Chondrocyte (in vitro differentiated cells): ENCODE data around the gene CCDC88A. TPM values are rescaled to one million over a fixed set of nuclear protein-coding genes. Genes with fewer than 3 reads are reported as not detected.

ENCODE experiments used
- DNase-seq: peaks from one replicate; pipeline ENCODE4 v3.0.0; 2021; ENCODE audit warnings: mixed read lengths, low spot score
- H3K27ac Mint-ChIP-seq: one replicate; pipeline ENCODE4 v1.8.0; 2021; ENCODE audit warnings: mild to moderate bottlenecking, moderate library complexity, mixed read lengths; ENCODE audit not compliant: unreplicated experiment
- H3K27me3 Mint-ChIP-seq: 2 replicates; pipeline ENCODE4 v1.8.0; 2021; ENCODE audit warnings: low read depth, mixed read lengths
- H3K36me3 Mint-ChIP-seq: 2 replicates; pipeline ENCODE4 v1.8.0; 2021; ENCODE audit warnings: low read depth, mixed read lengths
- H3K4me1 Mint-ChIP-seq: 2 replicates; pipeline ENCODE4 v1.8.0; 2021; ENCODE audit warnings: low read depth, mild to moderate bottlenecking, mixed read lengths
- H3K4me3 Mint-ChIP-seq: one replicate; pipeline ENCODE4 v1.8.0; 2021; ENCODE audit warnings: mild to moderate bottlenecking, moderate library complexity, mixed read lengths; ENCODE audit not compliant: unreplicated experiment
- H3K9me3 Mint-ChIP-seq: 2 replicates; pipeline ENCODE4 v1.8.0; 2021; ENCODE audit warnings: low read depth, mixed read lengths
- total RNA-seq: library from RNA; stranded (reverse); gene quantifications from 3 replicates; pipeline ENCODE4 v1.2.1, GENCODE V29; 2021
- TF ChIP-seq, protein P1 (sequence below): fragments of 200-600 bp; sonication (generic); IDR thresholded peaks from 2 replicates; pipeline ENCODE4 v1.5.0; 2021; ENCODE audit warnings: antibody characterized with exemption, mild to moderate bottlenecking, moderate library complexity

Gene CCDC88A
- total RNA-seq, 1 donor from 2014 or later = 52.1 TPM

DNA sequence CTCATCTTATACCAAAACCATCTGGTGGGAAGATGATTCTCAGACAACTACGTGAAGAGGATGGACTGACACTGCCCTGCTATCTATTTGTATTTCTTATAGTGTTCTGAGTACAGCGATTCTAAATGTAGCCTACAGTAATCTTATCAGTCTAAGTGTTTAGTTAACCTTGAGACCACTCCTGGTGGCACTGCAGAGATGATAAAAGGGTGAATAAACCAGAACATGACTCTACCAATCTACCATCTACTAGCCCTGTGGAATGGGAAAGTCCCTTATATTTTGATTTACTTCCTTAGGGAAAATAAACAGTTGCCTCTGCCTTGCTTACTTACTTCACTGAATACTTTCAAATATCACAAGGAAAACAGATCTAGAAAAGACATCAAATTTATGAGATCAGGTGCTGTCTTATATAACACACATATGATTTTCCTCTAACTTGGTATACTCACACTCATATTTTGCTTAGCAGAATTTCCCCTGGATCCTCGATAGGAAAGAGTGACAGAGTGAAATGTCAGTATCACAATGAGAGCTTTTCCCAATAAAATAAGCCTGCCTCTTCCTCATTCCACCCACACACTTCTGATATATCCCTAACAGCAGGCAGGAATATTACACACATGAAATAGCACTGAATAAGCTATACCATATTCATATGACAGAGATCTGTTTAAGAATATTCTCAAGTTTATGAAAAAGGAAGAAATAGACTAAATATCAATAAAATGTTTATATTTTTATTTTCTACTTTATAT is 92.0 kb downstream of the CCDC88A start:
- H3K4me3 Mint-ChIP-seq = no peak overlapping the region
- peaks cover 25% of the 10 kb centered on the region for H3K36me3 Mint-ChIP-seq
- H3K9me3 Mint-ChIP-seq = peaks cover 6% of the 10 kb centered on the region
- no peaks in the 10 kb centered on the region for H3K27me3 Mint-ChIP-seq
- no peaks in the 10 kb centered on the region for H3K4me1 Mint-ChIP-seq
- TF ChIP-seq, protein P1, sequence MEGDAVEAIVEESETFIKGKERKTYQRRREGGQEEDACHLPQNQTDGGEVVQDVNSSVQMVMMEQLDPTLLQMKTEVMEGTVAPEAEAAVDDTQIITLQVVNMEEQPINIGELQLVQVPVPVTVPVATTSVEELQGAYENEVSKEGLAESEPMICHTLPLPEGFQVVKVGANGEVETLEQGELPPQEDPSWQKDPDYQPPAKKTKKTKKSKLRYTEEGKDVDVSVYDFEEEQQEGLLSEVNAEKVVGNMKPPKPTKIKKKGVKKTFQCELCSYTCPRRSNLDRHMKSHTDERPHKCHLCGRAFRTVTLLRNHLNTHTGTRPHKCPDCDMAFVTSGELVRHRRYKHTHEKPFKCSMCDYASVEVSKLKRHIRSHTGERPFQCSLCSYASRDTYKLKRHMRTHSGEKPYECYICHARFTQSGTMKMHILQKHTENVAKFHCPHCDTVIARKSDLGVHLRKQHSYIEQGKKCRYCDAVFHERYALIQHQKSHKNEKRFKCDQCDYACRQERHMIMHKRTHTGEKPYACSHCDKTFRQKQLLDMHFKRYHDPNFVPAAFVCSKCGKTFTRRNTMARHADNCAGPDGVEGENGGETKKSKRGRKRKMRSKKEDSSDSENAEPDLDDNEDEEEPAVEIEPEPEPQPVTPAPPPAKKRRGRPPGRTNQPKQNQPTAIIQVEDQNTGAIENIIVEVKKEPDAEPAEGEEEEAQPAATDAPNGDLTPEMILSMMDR = no peak
- H3K27ac Mint-ChIP-seq = no peak overlapping the region
- no peak for DNase-seq

DNA sequence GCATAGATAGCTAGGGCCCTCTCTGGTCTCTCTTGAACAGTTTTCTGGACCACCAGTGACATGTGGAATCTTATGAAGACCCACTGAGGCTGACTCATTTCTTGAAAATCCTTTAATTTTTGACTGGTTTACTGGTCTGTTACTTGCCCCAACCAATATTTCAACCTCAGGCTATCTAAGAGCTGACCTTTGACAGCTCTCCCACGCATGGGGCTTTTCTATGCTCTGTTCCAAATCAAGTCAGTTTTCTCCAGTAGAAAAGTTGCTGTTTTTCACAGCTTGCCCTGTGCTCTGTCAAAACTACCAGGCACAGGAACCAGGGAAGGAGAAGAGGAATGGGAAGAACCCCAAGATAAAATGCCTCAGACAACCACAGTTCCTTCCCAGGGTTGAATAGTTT is 104.7 kb downstream of the CCDC88A start:
- no peak for DNase-seq
- Mint-ChIP-seq H3K36me3 (peaks cover 24% of the 10 kb centered on the region), H3K4me3 (no peak overlapping the region), H3K27ac (no peak overlapping the region), H3K27me3 (no peaks in the 10 kb centered on the region), H3K4me1 (no peaks in the 10 kb centered on the region), H3K9me3 (no peaks in the 10 kb centered on the region)
- TF ChIP-seq, protein P1 = no peak

DNA sequence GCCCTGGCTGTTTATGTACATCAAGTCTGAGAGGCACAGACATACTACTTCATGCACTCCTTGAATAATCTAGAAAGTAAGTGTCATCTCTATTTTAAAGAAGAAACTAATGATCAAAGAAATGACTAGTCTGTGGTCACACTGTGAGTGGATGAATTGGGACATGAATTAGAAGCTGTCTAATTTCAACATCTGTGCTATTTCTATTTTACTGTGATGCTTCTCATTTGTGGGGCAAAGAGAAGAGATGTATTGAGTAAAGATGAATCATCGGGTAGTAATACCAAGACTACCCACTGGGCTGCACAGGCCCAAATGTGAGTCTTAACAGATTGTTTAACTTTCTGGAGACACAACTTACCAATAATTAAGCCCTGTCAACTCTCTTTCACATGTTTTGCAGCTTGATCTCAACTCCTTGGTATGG is 108.2 kb downstream of the CCDC88A start:
- H3K4me1 Mint-ChIP-seq = peaks cover 3% of the 10 kb centered on the region
- TF ChIP-seq, protein P1 = peak; percentile 38
- DNase-seq = no peak
- H3K27ac Mint-ChIP-seq = no peak overlapping the region
- no peaks in the 10 kb centered on the region for H3K9me3 Mint-ChIP-seq
- no peaks in the 10 kb centered on the region for H3K27me3 Mint-ChIP-seq
- H3K36me3 Mint-ChIP-seq = peaks cover 25% of the 10 kb centered on the region
- H3K4me3 Mint-ChIP-seq = no peak overlapping the region

DNA sequence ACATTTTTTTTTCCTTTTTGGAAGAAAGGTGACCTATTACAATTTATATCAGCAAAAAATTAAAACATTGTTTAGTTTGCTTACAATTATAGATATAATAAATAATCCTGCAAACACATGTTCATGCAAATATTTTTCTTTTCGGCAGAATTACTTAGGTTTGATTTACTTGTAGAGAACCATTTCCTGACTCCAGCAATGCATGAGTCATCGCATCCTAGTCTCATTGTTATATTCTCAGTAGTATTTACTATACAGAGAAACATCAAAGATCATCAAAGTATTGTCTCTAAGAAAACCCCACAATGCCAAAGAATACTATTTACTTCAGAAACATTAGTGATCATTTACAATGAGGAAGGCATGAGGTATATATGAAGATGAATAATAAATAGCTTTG is 110.2 kb downstream of the CCDC88A start:
- Mint-ChIP-seq H3K9me3 (no peaks in the 10 kb centered on the region), H3K4me1 (peaks cover 3% of the 10 kb centered on the region), H3K27me3 (no peaks in the 10 kb centered on the region), H3K36me3 (peaks cover 18% of the 10 kb centered on the region), H3K4me3 (no peak overlapping the region), H3K27ac (no peak overlapping the region)
- no peak for DNase-seq
- TF ChIP-seq, protein P1 = no peak

- DNase-seq = no peak
- no peaks in the 10 kb centered on the region for H3K27me3 Mint-ChIP-seq
- TF ChIP-seq, protein P1 = no peak
- no peaks in the 10 kb centered on the region for H3K9me3 Mint-ChIP-seq
- no peak overlapping the region for H3K27ac Mint-ChIP-seq
- H3K36me3 Mint-ChIP-seq = peaks cover 3% of the 10 kb centered on the region
- no peaks in the 10 kb centered on the region for H3K4me1 Mint-ChIP-seq
- H3K4me3 Mint-ChIP-seq = no peak overlapping the region
Observed at GRCh38 chr2:55302241-55302640, 117.4 kb downstream of the CCDC88A start.
